Chondrocyte (in vitro differentiated cells): ENCODE data around the gene PGAP6. TPM values are rescaled to one million over a fixed set of nuclear protein-coding genes. Genes with fewer than 3 reads are reported as not detected.

Experiments
- DNase-seq: peaks from one replicate; pipeline ENCODE4 v3.0.0; 2021; ENCODE audit warnings: mixed read lengths, low spot score
- H3K27ac Mint-ChIP-seq: one replicate; pipeline ENCODE4 v1.8.0; 2021; ENCODE audit warnings: mild to moderate bottlenecking, moderate library complexity, mixed read lengths; ENCODE audit not compliant: unreplicated experiment
- H3K27me3 Mint-ChIP-seq: 2 replicates; pipeline ENCODE4 v1.8.0; 2021; ENCODE audit warnings: low read depth, mixed read lengths
- H3K36me3 Mint-ChIP-seq: 2 replicates; pipeline ENCODE4 v1.8.0; 2021; ENCODE audit warnings: low read depth, mixed read lengths
- H3K4me1 Mint-ChIP-seq: 2 replicates; pipeline ENCODE4 v1.8.0; 2021; ENCODE audit warnings: low read depth, mild to moderate bottlenecking, mixed read lengths
- H3K4me3 Mint-ChIP-seq: one replicate; pipeline ENCODE4 v1.8.0; 2021; ENCODE audit warnings: mild to moderate bottlenecking, moderate library complexity, mixed read lengths; ENCODE audit not compliant: unreplicated experiment
- H3K9me3 Mint-ChIP-seq: 2 replicates; pipeline ENCODE4 v1.8.0; 2021; ENCODE audit warnings: low read depth, mixed read lengths
- CTCF ChIP-seq: fragments of 200-600 bp; sonication (generic); IDR thresholded peaks from 2 replicates; pipeline ENCODE4 v1.5.0; 2021; ENCODE audit warnings: antibody characterized with exemption, mild to moderate bottlenecking, moderate library complexity
- total RNA-seq: library from RNA; stranded (reverse); gene quantifications from 3 replicates; pipeline ENCODE4 v1.2.1, GENCODE V29; 2021

PGAP6 gene
- total RNA-seq, 1 donor from 2014 or later = 61.2 TPM

- no peaks in the 10 kb centered on the region for H3K9me3 Mint-ChIP-seq
- TF ChIP-seq CTCF = no peak
Measured at GRCh38 chr16:369275-369865, 12.4 kb downstream of the PGAP6 start.

GRCh38 chr16:368388-369158 is 13.2 kb downstream of the PGAP6 start:
- Mint-ChIP-seq H3K36me3 (peaks cover 9% of the 10 kb centered on the region), H3K4me3 (no peak overlapping the region), H3K27me3 (no peaks in the 10 kb centered on the region), H3K9me3 (no peaks in the 10 kb centered on the region), H3K4me1 (peaks cover 11% of the 10 kb centered on the region), H3K27ac (no peak overlapping the region)
- peak; percentile 92 for DNase-seq
- TF ChIP-seq CTCF = no peak

More at GRCh38 chr16:369275-369865, 12.4 kb downstream of the PGAP6 start:
- H3K4me3 Mint-ChIP-seq = peak overlapping the region; percentile 62
- H3K27me3 Mint-ChIP-seq = no peaks in the 10 kb centered on the region
- no peak for DNase-seq
- H3K27ac Mint-ChIP-seq = no peak overlapping the region
- H3K4me1 Mint-ChIP-seq = peaks cover 11% of the 10 kb centered on the region
- H3K36me3 Mint-ChIP-seq = peaks cover 9% of the 10 kb centered on the region

GRCh38 chr16:367333-367903 is 14.4 kb downstream of the PGAP6 start:
- no peak for TF ChIP-seq CTCF
- no peaks in the 10 kb centered on the region for H3K9me3 Mint-ChIP-seq
- DNase-seq = peak; percentile 83
- peaks cover 5% of the 10 kb centered on the region for H3K36me3 Mint-ChIP-seq
- no peak overlapping the region for H3K4me3 Mint-ChIP-seq
- no peak overlapping the region for H3K27ac Mint-ChIP-seq
- no peaks in the 10 kb centered on the region for H3K27me3 Mint-ChIP-seq
- H3K4me1 Mint-ChIP-seq = peaks cover 11% of the 10 kb centered on the region

GRCh38 chr16:366476-366875 is 15.3 kb downstream of the PGAP6 start:
- Mint-ChIP-seq H3K27ac (no peak overlapping the region), H3K4me1 (peaks cover 16% of the 10 kb centered on the region), H3K9me3 (no peaks in the 10 kb centered on the region), H3K4me3 (no peak overlapping the region), H3K36me3 (peaks cover 5% of the 10 kb centered on the region), H3K27me3 (no peaks in the 10 kb centered on the region)
- no peak for TF ChIP-seq CTCF
- DNase-seq = no peak

GRCh38 chr16:364595-365491 is 16.9 kb downstream of the PGAP6 start:
- H3K4me3 Mint-ChIP-seq = no peak overlapping the region
- peaks cover 5% of the 10 kb centered on the region for H3K36me3 Mint-ChIP-seq
- H3K27ac Mint-ChIP-seq = no peak overlapping the region
- no peaks in the 10 kb centered on the region for H3K27me3 Mint-ChIP-seq
- no peak for DNase-seq
- no peaks in the 10 kb centered on the region for H3K9me3 Mint-ChIP-seq
- peaks cover 5% of the 10 kb centered on the region for H3K4me1 Mint-ChIP-seq
- TF ChIP-seq CTCF = no peak
